Measurements from ENCODE around the gene FHIT. TPM values are rescaled to one million over a fixed set of nuclear protein-coding genes. Genes with fewer than 3 reads are reported as not detected.

FHIT gene
- total and polyA plus RNA-seq, 2 of the 4 experiments (the other 2 are of a cell fraction): 0.07 TPM; not detected in 1

DNA sequence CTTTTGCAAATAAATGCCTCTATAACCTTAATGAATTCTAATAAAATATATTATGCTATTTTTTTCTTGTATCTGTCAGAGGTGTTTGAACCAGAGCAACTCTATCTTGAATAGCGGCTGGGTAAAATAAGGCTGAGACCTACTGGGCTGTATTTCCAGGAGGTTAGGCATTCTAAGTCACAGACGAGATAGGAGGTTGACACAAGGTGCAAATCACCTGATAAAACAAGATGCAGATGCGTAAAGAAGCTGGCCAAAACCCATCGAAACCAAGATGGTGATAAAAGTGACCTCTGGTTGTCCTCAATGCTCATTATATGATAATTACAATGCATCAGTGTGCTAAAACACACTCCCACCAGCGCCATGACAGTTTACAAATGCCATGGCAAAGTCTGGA lies 990.7 kb downstream of the FHIT start:
- no peak overlapping the region for H3K27ac ChIP-seq (ENCODE audit: insufficient read depth, low read length)
- no peak overlapping the region for H4K91ac ChIP-seq (ENCODE audit: insufficient read depth, low read depth, low read length)
- in situ Hi-C loops (cut with MboI; ENCODE audit: low sequenced_read_pairs): no loop called here
- H3K9me3 ChIP-seq (ENCODE audit: control insufficient read depth, insufficient read depth, low read length): no peaks in the 10 kb centered on the region
- H4K8ac ChIP-seq (ENCODE audit: low read depth in 2 of 2, low read length in 2 of 2): no peak overlapping the region
- no peaks in the 10 kb centered on the region for H3K9me1 ChIP-seq (ENCODE audit: insufficient read depth, low read length)
- whole genome bisulfite sequencing, 2 experiments (ENCODE audit: extremely low coverage in 2 of 2, insufficient read length in 1 of 2): 90% methylated on average over 1 of the region's 5 CpGs; no CpG with 5 or more reads in 1 of the 2 experiments
- H2BK120ac ChIP-seq (ENCODE audit: low read depth, low read length): no peak overlapping the region
- no peak overlapping the region for H2AK5ac ChIP-seq (ENCODE audit: low read depth, low read length)
- no peaks in the 10 kb centered on the region for H3K4me1 ChIP-seq (ENCODE audit: control insufficient read depth, insufficient read depth, low read length)
- H2BK20ac ChIP-seq (ENCODE audit: low read depth, low read length): no peak overlapping the region
- CTCF ChIA-PET: no interaction called here
- no peak overlapping the region for H2AK9ac ChIP-seq (replicated peaks; ENCODE audit: low read depth, low read length, poor library complexity)
- H3K79me1 ChIP-seq (ENCODE audit: low read depth in 1 of 2, low read length in 2 of 2): no peaks in the 10 kb centered on the region
- H3K4ac ChIP-seq (ENCODE audit: low read depth, low read length): no peak overlapping the region
- no peak overlapping the region for H3K56ac ChIP-seq (ENCODE audit: extremely low read depth, insufficient read depth, low read length)
- no peak overlapping the region for H3K4me3 ChIP-seq (ENCODE audit: insufficient read depth, low read depth, low read length)
- no peak overlapping the region for H2BK5ac ChIP-seq (ENCODE audit: low read depth, low read length, poor library complexity, severe bottlenecking)
- H3K23ac ChIP-seq (ENCODE audit: low read depth, low read length): no peak overlapping the region
- ATAC-seq (ENCODE audit: low read depth) (no peak), DNase-seq (no peak)
- no TSS peak for BruUV-seq (replicated peaks)
- no peaks in the 10 kb centered on the region for H3K27me3 ChIP-seq (ENCODE audit: control insufficient read depth, insufficient read depth, low read length)
- no peak overlapping the region for H2AFZ ChIP-seq (replicated peaks; ENCODE audit: low read length, poor library complexity)
- no peak overlapping the region for H2BK15ac ChIP-seq (ENCODE audit: low read depth, low read length)
- no peaks in the 10 kb centered on the region for H3K36me3 ChIP-seq (ENCODE audit: control insufficient read depth, insufficient read depth, low read length)
- dilution Hi-C loops (cut with HindIII; ENCODE audit: low sequenced_read_pairs, unreplicated experiment): no loop called here
- POLR2A ChIA-PET (ENCODE audit: unreplicated experiment): no interaction called here
- H4K20me1 ChIP-seq (ENCODE audit: insufficient read depth, low read length): no peaks in the 10 kb centered on the region
- no peak overlapping the region for H3K14ac ChIP-seq (replicated peaks; ENCODE audit: low read depth, low read length)
- H4K5ac ChIP-seq (ENCODE audit: low read depth, low read length): no peak overlapping the region
- H3K9ac ChIP-seq (ENCODE audit: low read depth, low read length): no peak overlapping the region
- intact Hi-C loops (cut with micrococcal nuclease): no loop called here
- H3K4me2 ChIP-seq (ENCODE audit: low read depth, low read length): no peak overlapping the region
- no peak overlapping the region for H3K18ac ChIP-seq (ENCODE audit: low read depth, low read length)
- no peak for TF ChIP-seq POLR2A (IDR thresholded peaks at IDR 0.05; ENCODE audit: low read depth, low read length)
- TF ChIP-seq CEBPB (IDR thresholded peaks at IDR 0.05; ENCODE audit: low read depth, low read length): no peak
- TF ChIP-seq, protein P1, sequence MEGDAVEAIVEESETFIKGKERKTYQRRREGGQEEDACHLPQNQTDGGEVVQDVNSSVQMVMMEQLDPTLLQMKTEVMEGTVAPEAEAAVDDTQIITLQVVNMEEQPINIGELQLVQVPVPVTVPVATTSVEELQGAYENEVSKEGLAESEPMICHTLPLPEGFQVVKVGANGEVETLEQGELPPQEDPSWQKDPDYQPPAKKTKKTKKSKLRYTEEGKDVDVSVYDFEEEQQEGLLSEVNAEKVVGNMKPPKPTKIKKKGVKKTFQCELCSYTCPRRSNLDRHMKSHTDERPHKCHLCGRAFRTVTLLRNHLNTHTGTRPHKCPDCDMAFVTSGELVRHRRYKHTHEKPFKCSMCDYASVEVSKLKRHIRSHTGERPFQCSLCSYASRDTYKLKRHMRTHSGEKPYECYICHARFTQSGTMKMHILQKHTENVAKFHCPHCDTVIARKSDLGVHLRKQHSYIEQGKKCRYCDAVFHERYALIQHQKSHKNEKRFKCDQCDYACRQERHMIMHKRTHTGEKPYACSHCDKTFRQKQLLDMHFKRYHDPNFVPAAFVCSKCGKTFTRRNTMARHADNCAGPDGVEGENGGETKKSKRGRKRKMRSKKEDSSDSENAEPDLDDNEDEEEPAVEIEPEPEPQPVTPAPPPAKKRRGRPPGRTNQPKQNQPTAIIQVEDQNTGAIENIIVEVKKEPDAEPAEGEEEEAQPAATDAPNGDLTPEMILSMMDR (conservative IDR thresholded peaks at IDR 0.05; ENCODE audit: low read depth, low read length): no peak
- no peak for TF ChIP-seq FOS (IDR thresholded peaks at IDR 0.05; ENCODE audit: low read depth, low read length)
